K562 (cell line): ENCODE measurements around the gene C6orf89. TPM values are rescaled to one million over a fixed set of nuclear protein-coding genes. Genes with fewer than 3 reads are reported as not detected.
A peak's percentile ranks its signal among the peaks of the same experiment; 100 is the strongest.

ENCODE experiments used
- CAMTA2 ChIP-seq: fragments of 250-450 bp; sonication (Bioruptor Pico); conservative IDR thresholded peaks from 2 replicates; pipeline ENCODE4 v1.5.1; 2022
- MTA2 ChIP-seq: fragments of 450-650 bp; IDR thresholded peaks from 2 replicates; pipeline ENCODE4 v1.6.1; 2016; ENCODE audit warnings: low read depth
- RAD21 ChIP-seq, 2 experiments: fragments of 250-450 bp in 1 of 2; fragments of 450-650 bp in 1 of 2; sonication (Bioruptor Pico) in 1 of 2; formaldehyde crosslinking in 1 of 2; IDR thresholded peaks in 1 of 2; conservative IDR thresholded peaks in 1 of 2; 2 replicates each; pipeline versions ENCODE4 v1.4.0 to v1.8.0; 2020 to 2022; ENCODE audit warnings: mild to moderate bottlenecking in 2 of 2, moderate library complexity in 1 of 2
- SIN3B ChIP-seq: fragments of 450-650 bp; IDR thresholded peaks from 2 replicates; pipeline ENCODE4 v1.6.1; 2017; ENCODE audit warnings: low read depth, mild to moderate bottlenecking, moderate library complexity
- SMARCC2 ChIP-seq: fragments of 450-650 bp; IDR thresholded peaks from 2 replicates; pipeline ENCODE4 v1.6.1; 2017; ENCODE audit warnings: antibody characterized with exemption, moderate library complexity, mild to moderate bottlenecking, low read depth
- ZNF318 ChIP-seq, 2 experiments: fragments of 450-650 bp; IDR thresholded peaks; 2 replicates each; pipeline ENCODE4 v1.6.1; 2016; ENCODE audit warnings: mild to moderate bottlenecking in 2 of 2, borderline replicate concordance in 1 of 2, low read depth in 1 of 2, moderate library complexity in 1 of 2
- polyA plus RNA-seq, 8 experiments: library from polyadenylated mRNA; depleted of rRNA in 4 of 8; stranded (reverse) in 5 of 8; unstranded in 3 of 8; fragments of >200 nt; fragmentation: Nextera tagmentation in 2 of 8; fragmentation: Illumina TruSeq in 1 of 8; extraction: Ambion mirVana in 2 of 8; extraction: Trizol in 1 of 8; gene quantifications; 2 replicates each; pipeline versions ENCODE4 v1.2.1 to v1.2.3, GENCODE V29; 2011 to 2014; ENCODE audit warnings: inconsistent platforms in 1 of 8, missing spikeins in 1 of 8
- total RNA-seq, 7 experiments: library from RNA; depleted of rRNA in 6 of 7; stranded (reverse); fragments of >200 nt in 6 of 7; fragmentation: Illumina TruSeq in 2 of 7; extraction: Trizol in 2 of 7; gene quantifications; 2 replicates each; pipeline versions ENCODE4 v1.2.1 to v1.2.3, GENCODE V29; 2011 to 2021; ENCODE audit warnings: low replicate concordance in 1 of 7
- TF ChIP-seq, protein P1 (sequence below): sonication (generic); formaldehyde crosslinking; IDR thresholded peaks from 2 replicates; pipeline ENCODE4 v1.8.1; 2023; ENCODE audit warnings: mild to moderate bottlenecking, missing genetic modification reagents
- TF ChIP-seq, protein P2 (sequence below), 3 experiments: fragments of 200-800 bp in 1 of 3; fragments of 250-450 bp in 1 of 3; fragments of 450-650 bp in 1 of 3; sonication (Bioruptor Pico) in 1 of 3; sonication (Bioruptor generic) in 1 of 3; formaldehyde crosslinking in 1 of 3; IDR thresholded peaks; 2 replicates each; pipeline versions ENCODE4 v1.6.1 to v1.8.0; 2016 to 2022; ENCODE audit warnings: mild to moderate bottlenecking in 2 of 3, missing genetic modification characterization in 2 of 3, missing compliant biosample characterization in 1 of 3, moderate library complexity in 1 of 3
- TF ChIP-seq, protein P3 (sequence below), 2 experiments: fragments of 450-650 bp; conservative IDR thresholded peaks; 2 replicates each; pipeline ENCODE4 v1.6.1; 2017; ENCODE audit warnings: mild to moderate bottlenecking in 2 of 2, moderate library complexity in 2 of 2

Gene C6orf89
- total and polyA plus RNA-seq, 9 of the 15 experiments (the other 6 are each of a cell fraction or from before 2014, with no cell fraction given), result 35.2 to 111 (median 58.5) TPM

DNA sequence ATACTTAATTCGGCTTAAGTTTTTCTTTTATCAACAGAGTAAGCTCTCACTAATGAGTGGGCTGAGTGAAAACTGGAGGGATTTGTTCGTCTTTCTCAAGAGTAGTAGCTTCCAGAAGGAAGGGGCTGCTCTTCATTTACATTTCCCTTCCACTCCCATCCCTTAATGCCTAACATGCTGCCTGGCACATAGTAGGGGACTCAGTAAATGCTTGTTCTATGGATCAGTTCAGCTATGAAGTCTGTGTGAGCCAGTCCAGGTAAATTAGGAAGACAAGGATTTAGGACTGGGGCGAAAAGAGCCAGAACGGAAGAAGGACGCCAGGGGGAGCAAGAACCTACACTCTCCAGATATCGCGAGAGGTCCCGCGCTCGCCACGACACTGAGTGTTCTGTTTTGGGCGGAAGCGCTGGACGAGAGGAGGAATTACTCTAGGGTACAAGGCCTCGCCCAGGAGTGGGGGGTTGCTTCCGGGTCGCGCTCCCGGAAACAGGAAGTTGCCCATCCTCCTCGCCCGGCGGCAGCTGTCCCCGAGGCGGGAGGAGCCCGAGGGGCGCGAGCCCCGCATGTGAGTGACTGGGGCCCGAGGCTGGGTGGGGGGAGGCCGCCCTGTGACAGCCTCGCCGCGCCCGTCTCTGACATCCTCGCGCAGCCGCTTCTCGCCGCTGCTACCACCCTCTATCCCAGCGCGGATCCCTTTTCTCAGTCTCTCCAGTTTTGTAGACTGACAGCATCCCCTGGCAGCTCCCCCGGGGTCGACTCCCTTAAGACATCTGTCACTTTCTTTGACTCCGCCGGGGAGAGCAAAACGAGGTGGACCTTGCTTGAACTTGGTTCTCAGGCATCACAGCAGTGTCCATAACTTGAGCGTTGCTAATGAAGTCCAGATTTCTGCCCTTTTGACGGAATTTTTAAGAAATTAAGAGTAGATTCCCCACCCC lies at the start of gene C6orf89 (continued):
- TF ChIP-seq, protein P1, sequence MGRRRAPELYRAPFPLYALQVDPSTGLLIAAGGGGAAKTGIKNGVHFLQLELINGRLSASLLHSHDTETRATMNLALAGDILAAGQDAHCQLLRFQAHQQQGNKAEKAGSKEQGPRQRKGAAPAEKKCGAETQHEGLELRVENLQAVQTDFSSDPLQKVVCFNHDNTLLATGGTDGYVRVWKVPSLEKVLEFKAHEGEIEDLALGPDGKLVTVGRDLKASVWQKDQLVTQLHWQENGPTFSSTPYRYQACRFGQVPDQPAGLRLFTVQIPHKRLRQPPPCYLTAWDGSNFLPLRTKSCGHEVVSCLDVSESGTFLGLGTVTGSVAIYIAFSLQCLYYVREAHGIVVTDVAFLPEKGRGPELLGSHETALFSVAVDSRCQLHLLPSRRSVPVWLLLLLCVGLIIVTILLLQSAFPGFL, result no peak
- TF ChIP-seq SIN3B (peak; percentile 85), ZNF318 (IDR thresholded peaks at IDR 0.05; ENCODE audit: borderline replicate concordance in 1 of 2, low read depth in 1 of 2) (0 out of 4 replicates have a peak, but pooled peaks of 1 of the 2 experiments have one; percentile 63), CAMTA2 (CRISPR knock-in tag) (no peak), SMARCC2 (no peak; the same call in 1 of the 2 replicates), RAD21 (CRISPR knock-in tag; conservative IDR thresholded peaks at IDR 0.05 in 1 of 2, IDR thresholded peaks at IDR 0.05 in 1 of 2) (peak; percentile 66 to 69), MTA2 (peak; percentile 75)
- TF ChIP-seq, protein P2, sequence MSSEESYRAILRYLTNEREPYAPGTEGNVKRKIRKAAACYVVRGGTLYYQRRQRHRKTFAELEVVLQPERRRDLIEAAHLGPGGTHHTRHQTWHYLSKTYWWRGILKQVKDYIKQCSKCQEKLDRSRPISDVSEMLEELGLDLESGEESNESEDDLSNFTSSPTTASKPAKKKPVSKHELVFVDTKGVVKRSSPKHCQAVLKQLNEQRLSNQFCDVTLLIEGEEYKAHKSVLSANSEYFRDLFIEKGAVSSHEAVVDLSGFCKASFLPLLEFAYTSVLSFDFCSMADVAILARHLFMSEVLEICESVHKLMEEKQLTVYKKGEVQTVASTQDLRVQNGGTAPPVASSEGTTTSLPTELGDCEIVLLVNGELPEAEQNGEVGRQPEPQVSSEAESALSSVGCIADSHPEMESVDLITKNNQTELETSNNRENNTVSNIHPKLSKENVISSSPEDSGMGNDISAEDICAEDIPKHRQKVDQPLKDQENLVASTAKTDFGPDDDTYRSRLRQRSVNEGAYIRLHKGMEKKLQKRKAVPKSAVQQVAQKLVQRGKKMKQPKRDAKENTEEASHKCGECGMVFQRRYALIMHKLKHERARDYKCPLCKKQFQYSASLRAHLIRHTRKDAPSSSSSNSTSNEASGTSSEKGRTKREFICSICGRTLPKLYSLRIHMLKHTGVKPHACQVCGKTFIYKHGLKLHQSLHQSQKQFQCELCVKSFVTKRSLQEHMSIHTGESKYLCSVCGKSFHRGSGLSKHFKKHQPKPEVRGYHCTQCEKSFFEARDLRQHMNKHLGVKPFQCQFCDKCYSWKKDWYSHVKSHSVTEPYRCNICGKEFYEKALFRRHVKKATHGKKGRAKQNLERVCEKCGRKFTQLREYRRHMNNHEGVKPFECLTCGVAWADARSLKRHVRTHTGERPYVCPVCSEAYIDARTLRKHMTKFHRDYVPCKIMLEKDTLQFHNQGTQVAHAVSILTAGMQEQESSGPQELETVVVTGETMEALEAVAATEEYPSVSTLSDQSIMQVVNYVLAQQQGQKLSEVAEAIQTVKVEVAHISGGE (CRISPR knock-in tag; IDR thresholded peaks at IDR 0.05), result peak; percentile 91 to 98 (median 96); a peak in 5 of 6 replicates
- TF ChIP-seq, protein P3, sequence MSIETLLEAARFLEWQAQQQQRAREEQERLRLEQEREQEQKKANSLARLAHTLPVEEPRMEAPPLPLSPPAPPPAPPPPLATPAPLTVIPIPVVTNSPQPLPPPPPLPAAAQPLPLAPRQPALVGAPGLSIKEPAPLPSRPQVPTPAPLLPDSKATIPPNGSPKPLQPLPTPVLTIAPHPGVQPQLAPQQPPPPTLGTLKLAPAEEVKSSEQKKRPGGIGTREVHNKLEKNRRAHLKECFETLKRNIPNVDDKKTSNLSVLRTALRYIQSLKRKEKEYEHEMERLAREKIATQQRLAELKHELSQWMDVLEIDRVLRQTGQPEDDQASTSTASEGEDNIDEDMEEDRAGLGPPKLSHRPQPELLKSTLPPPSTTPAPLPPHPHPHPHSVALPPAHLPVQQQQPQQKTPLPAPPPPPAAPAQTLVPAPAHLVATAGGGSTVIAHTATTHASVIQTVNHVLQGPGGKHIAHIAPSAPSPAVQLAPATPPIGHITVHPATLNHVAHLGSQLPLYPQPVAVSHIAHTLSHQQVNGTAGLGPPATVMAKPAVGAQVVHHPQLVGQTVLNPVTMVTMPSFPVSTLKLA (conservative IDR thresholded peaks at IDR 0.05), result peak; percentile 90 to 98
